HepG2 (cell line): ENCODE data around the gene OSBPL1A. TPM values are rescaled to one million over a fixed set of nuclear protein-coding genes. Genes with fewer than 3 reads are reported as not detected.

Experiments
- ATAC-seq: fragments of 200-7000 bp; cut with Tn5 transposase; 3 replicates; pipeline ENCODE4 v1.9.1; 2020; ENCODE audit warnings: mild to moderate bottlenecking, moderate library complexity
- BruUV-seq: library from RNA; stranded (reverse); fragments of 400-500 nt; replicated peaks from 2 replicates; lab custom pipeline; 2021; lab: Mats Ljungman, UMichigan
- CTCF ChIA-PET: fragments of 300-600 bp; formaldehyde crosslinking; extraction: SDS; loops from one replicate; lab custom pipeline; 2021; ENCODE audit warnings: low total read pairs, inconsistent platforms, low intra/inter-chr PET ratio; lab: Yijun Ruan, JAX
- POLR2A ChIA-PET: fragments of 350-600 bp; sonication (Branson Sonifier 250); formaldehyde crosslinking; loops from one replicate; lab custom pipeline; 2020; ENCODE audit warnings: antibody characterized with exemption, inconsistent platforms; lab: Yijun Ruan, JAX
- DNase-seq: peaks from one replicate; pipeline ENCODE4 v3.0.0-alpha.2; 2015; ENCODE audit warnings: low spot score
- FAIRE-seq: peaks from 3 replicates; lab custom pipeline; 2011; peaks lifted over from hg19 to GRCh38; lab: Jason Lieb, UNC
- H2AFZ ChIP-seq: one replicate; pipeline ENCODE4 v1.6.1; 2011; ENCODE audit warnings: low read length, inconsistent platforms
- H3K27ac ChIP-seq: fragments of 300-600 bp; 3 replicates; pipeline ENCODE4 v1.8.0; 2011; ENCODE audit warnings: mixed run types, mild to moderate bottlenecking, mixed read lengths, low read length, inconsistent platforms; ENCODE audit not compliant: insufficient read depth; ENCODE audit errors: extremely low read length
- H3K27me3 ChIP-seq, 2 experiments: fragments of 200-600 bp in 1 of 2; 2 replicates in 1 of 2; 3 replicates in 1 of 2; pipeline versions ENCODE4 v1.6.0 to v1.8.0; 2011; ENCODE audit warnings: low read length in 2 of 2, mild to moderate bottlenecking in 2 of 2, moderate library complexity in 2 of 2, inconsistent platforms in 1 of 2; ENCODE audit not compliant: insufficient read depth in 2 of 2, control insufficient read depth in 1 of 2
- H3K36me3 ChIP-seq, 2 experiments: fragments of 200-600 bp in 1 of 2; replicated peaks in 1 of 2; 2 replicates in 1 of 2; 3 replicates in 1 of 2; pipeline versions ENCODE4 v1.5.1 to v1.8.0; 2011; ENCODE audit warnings: low read length in 2 of 2, inconsistent platforms in 1 of 2; ENCODE audit not compliant: insufficient read depth in 2 of 2, control insufficient read depth in 1 of 2
- H3K4me1 ChIP-seq: 2 replicates; pipeline ENCODE4 v1.5.1; 2012; ENCODE audit warnings: low read length, inconsistent platforms; ENCODE audit not compliant: insufficient read depth
- H3K4me2 ChIP-seq: 2 replicates; pipeline ENCODE4 v1.6.0; 2011; ENCODE audit warnings: low read depth, low read length, inconsistent platforms
- H3K4me3 ChIP-seq, 3 experiments: fragments of 200-600 bp in 1 of 3; sonication (generic), shearing (Covaris generic) in 1 of 3; replicated peaks in 1 of 3; 2 replicates each; pipeline ENCODE4 v1.5.1; 2011 to 2016; ENCODE audit warnings: low read length in 3 of 3, inconsistent platforms in 2 of 3, low read depth in 2 of 3, mild to moderate bottlenecking in 2 of 3, control low read depth in 1 of 3, mixed read lengths in 1 of 3; ENCODE audit not compliant: insufficient read depth in 1 of 3
- H3K79me2 ChIP-seq: one replicate; pipeline ENCODE4 v1.6.1; 2011; ENCODE audit warnings: low read length, inconsistent platforms; ENCODE audit not compliant: insufficient read depth
- H3K9ac ChIP-seq: 2 replicates; pipeline ENCODE4 v1.6.0; 2011; ENCODE audit warnings: mild to moderate bottlenecking, low read depth, low read length, inconsistent platforms; ENCODE audit not compliant: insufficient read depth
- H3K9me3 ChIP-seq: 2 replicates; pipeline ENCODE4 v1.5.1; 2012; ENCODE audit warnings: mild to moderate bottlenecking, low read length
- H4K20me1 ChIP-seq: 2 replicates; pipeline ENCODE4 v1.6.0; 2011; ENCODE audit warnings: inconsistent platforms, mild to moderate bottlenecking, low read length, moderate library complexity; ENCODE audit not compliant: insufficient read depth
- CBFB ChIP-seq: sonication (generic); formaldehyde crosslinking; IDR thresholded peaks from 2 replicates; pipeline ENCODE4 v1.4.0; 2020; ENCODE audit warnings: missing genetic modification reagents
- CCAR2 ChIP-seq: fragments of 200-400 bp; formaldehyde crosslinking; optimal IDR thresholded peaks from 2 replicates; pipeline ENCODE3; 2018; ENCODE audit warnings: low read depth, mild to moderate bottlenecking, low read length, moderate library complexity
- DMTF1 ChIP-seq: sonication (generic); formaldehyde crosslinking; IDR thresholded peaks from 2 replicates; pipeline ENCODE4 v1.4.0; 2020; ENCODE audit warnings: mild to moderate bottlenecking, missing genetic modification reagents
- FOSL1 ChIP-seq: sonication (generic); formaldehyde crosslinking; IDR thresholded peaks from 2 replicates; pipeline ENCODE4 v1.9.0; 2021; ENCODE audit warnings: missing genetic modification reagents, borderline replicate concordance
- GLMP ChIP-seq: sonication (generic); formaldehyde crosslinking; IDR thresholded peaks from 2 replicates; pipeline ENCODE4 v1.9.0; 2021; ENCODE audit warnings: missing genetic modification reagents, mild to moderate bottlenecking, borderline replicate concordance
- JUND ChIP-seq: sonication (generic); formaldehyde crosslinking; IDR thresholded peaks from 2 replicates; pipeline ENCODE4 v1.8.0; 2022; ENCODE audit warnings: mild to moderate bottlenecking, missing genetic modification reagents
- KDM6A ChIP-seq: IDR thresholded peaks from 2 replicates; pipeline ENCODE4 v1.6.1; 2016; ENCODE audit warnings: low read depth
- MLXIP ChIP-seq: sonication (generic); formaldehyde crosslinking; IDR thresholded peaks from 2 replicates; pipeline ENCODE4 v1.9.0; 2021; ENCODE audit warnings: missing genetic modification reagents, borderline replicate concordance
- MTA3 ChIP-seq: sonication (generic); formaldehyde crosslinking; IDR thresholded peaks from 2 replicates; pipeline ENCODE4 v1.4.0; 2020; ENCODE audit warnings: missing genetic modification reagents
- NR0B2 ChIP-seq: sonication (generic); formaldehyde crosslinking; IDR thresholded peaks from 2 replicates; pipeline ENCODE4 v1.4.0; 2020; ENCODE audit warnings: mild to moderate bottlenecking, missing genetic modification reagents
- NRL ChIP-seq: sonication (generic); formaldehyde crosslinking; IDR thresholded peaks from 2 replicates; pipeline ENCODE4 v1.5.0; 2020; ENCODE audit warnings: missing genetic modification reagents, mild to moderate bottlenecking, moderate library complexity, borderline replicate concordance
- PHF8 ChIP-seq: sonication (generic); formaldehyde crosslinking; IDR thresholded peaks from 2 replicates; pipeline ENCODE4 v1.5.0; 2020; ENCODE audit warnings: missing genetic modification reagents
- POGZ ChIP-seq: sonication (generic); formaldehyde crosslinking; IDR thresholded peaks from 2 replicates; pipeline ENCODE4 v1.4.0; 2020; ENCODE audit warnings: mild to moderate bottlenecking, missing genetic modification reagents
- SNAPC5 ChIP-seq: sonication (generic); formaldehyde crosslinking; IDR thresholded peaks from 2 replicates; pipeline ENCODE4 v1.8.1; 2023; ENCODE audit warnings: mild to moderate bottlenecking, missing genetic modification reagents, borderline replicate concordance
- SOX6 ChIP-seq, 2 experiments: fragments of 450-650 bp in 1 of 2; sonication (generic) in 1 of 2; formaldehyde crosslinking in 1 of 2; IDR thresholded peaks; 2 replicates each; pipeline versions ENCODE4 v1.4.0 to v1.6.1; 2017 to 2020; ENCODE audit warnings: antibody characterized with exemption in 1 of 2, mild to moderate bottlenecking in 1 of 2, missing genetic modification reagents in 1 of 2
- ZFP36 ChIP-seq: fragments of 150-350 bp; IDR thresholded peaks from 2 replicates; pipeline ENCODE4 v1.6.1; 2018; ENCODE audit warnings: borderline replicate concordance, low read length, low read depth; ENCODE audit not compliant: partially characterized antibody
- ZNF432 ChIP-seq: sonication (generic); formaldehyde crosslinking; IDR thresholded peaks from 2 replicates; pipeline ENCODE4 v1.5.0; 2020; ENCODE audit warnings: missing genetic modification reagents, mild to moderate bottlenecking, borderline replicate concordance
- ZNF879 ChIP-seq: sonication (generic); formaldehyde crosslinking; IDR thresholded peaks from 2 replicates; pipeline ENCODE4 v1.8.1; 2023; ENCODE audit warnings: missing genetic modification reagents
- ZNF891 ChIP-seq: sonication (generic); formaldehyde crosslinking; IDR thresholded peaks from 2 replicates; pipeline ENCODE4 v1.5.0; 2020; ENCODE audit warnings: mild to moderate bottlenecking, missing genetic modification reagents
- WGBS: methylation state at CpG from one replicate; pipeline ENCODE4 v1.1.6; 2017; ENCODE audit warnings: low lambda C conversion rate; 5-methylcytosine and 5-hydroxymethylcytosine counted together
- in situ Hi-C: cut with HindIII; loops from 2 replicates; pipeline ENCODE4 v1.10.0; 2017; ENCODE audit warnings: low pct_unique_long_range_greater_than_20kb; ENCODE audit not compliant: extremely low pct_ligation_motif_present
- intact Hi-C: fragments of 100-400 bp; cut with micrococcal nuclease; formaldehyde crosslinking; loops from one replicate; pipeline ENCODE4 v1.10.0; 2022; ENCODE audit not compliant: unreplicated experiment
- polyA plus RNA-seq, 8 experiments: library from polyadenylated mRNA; depleted of rRNA in 3 of 8; stranded (reverse) in 7 of 8; unstranded in 1 of 8; fragments of >200 nt; fragmentation: Illumina TruSeq in 4 of 8; extraction: Trizol in 4 of 8; gene quantifications; 2 replicates each; pipeline versions ENCODE4 v1.2.1 to v1.2.3, GENCODE V29; 2011 to 2016; ENCODE audit warnings: low read depth in 4 of 8, missing spikeins in 1 of 8, mixed read lengths in 1 of 8; ENCODE audit not compliant: insufficient read depth in 1 of 8
- total RNA-seq, 5 experiments: library from RNA; depleted of rRNA; stranded (reverse); fragments of >200 nt; fragmentation: Illumina TruSeq; extraction: Trizol; gene quantifications; 2 replicates each; pipeline ENCODE4 v1.2.3, GENCODE V29; 2016; ENCODE audit warnings: low read depth in 1 of 5

The OSBPL1A gene
- total and polyA plus RNA-seq, 2 of the 13 experiments (the other 11 are each of a cell fraction or from before 2014, with no cell fraction given): 0.02 TPM; not detected in 1

- CTCF ChIA-PET: no interaction called here
- BruUV-seq: no TSS peak
- ATAC-seq (no peak), FAIRE-seq (no peak), DNase-seq (no peak)
- Histone ChIP-seq H3K27ac (no peak overlapping the region), H3K4me2 (no peak overlapping the region), H4K20me1 (no peaks in the 10 kb centered on the region), H3K36me3 (no peaks in the 10 kb centered on the region), H3K9me3 (no peaks in the 10 kb centered on the region), H3K4me3 (no peak overlapping the region), H2AFZ (no peak overlapping the region), H3K9ac (no peak overlapping the region), H3K4me1 (no peaks in the 10 kb centered on the region), H3K27me3 (peaks cover 0 to 2% of the 10 kb centered on the region in 2 experiments; a peak in 2 of 5 replicates), H3K79me2 (no peaks in the 10 kb centered on the region)
- 8% methylated on average over 4 of the region's 4 CpGs for WGBS
- in situ Hi-C loops: no loop called here
- POLR2A ChIA-PET: no interaction called here
- intact Hi-C loops: no loop called here
- TF ChIP-seq SOX6 (IDR thresholded peaks at IDR 0.05) (no peak), SOX6 (CRISPR knock-in tag; IDR thresholded peaks at IDR 0.05) (no peak), KDM6A (CRISPR knock-in tag) (no peak), MLXIP (CRISPR knock-in tag) (no peak), NRL (CRISPR knock-in tag) (no peak), ZNF879 (no peak), JUND (CRISPR knock-in tag) (no peak), POGZ (CRISPR knock-in tag) (no peak), ZNF891 (no peak), PHF8 (CRISPR knock-in tag) (no peak), FOSL1 (no peak), MTA3 (CRISPR knock-in tag) (no peak), CBFB (CRISPR knock-in tag) (no peak), DMTF1 (CRISPR knock-in tag) (no peak), CCAR2 (no peak), ZFP36 (no peak), ZNF432 (CRISPR knock-in tag) (no peak), NR0B2 (CRISPR knock-in tag) (no peak), GLMP (CRISPR knock-in tag) (no peak), SNAPC5 (no peak)
These were observed 135.5 kb downstream of the OSBPL1A start for GRCh38 chr18:24262087-24262486.
